Measurements from ENCODE around the gene GPC5. TPM values are rescaled to one million over a fixed set of nuclear protein-coding genes. Genes with fewer than 3 reads are reported as not detected.

GPC5 gene
- total and polyA plus RNA-seq, 4 donors, result 0.51 to 22.4 (median 2.0) TPM

- no peaks in the 10 kb centered on the region for H3K36me3 ChIP-seq (ENCODE audit: control insufficient read depth in 4 of 4, insufficient read depth in 3 of 4, low read depth in 1 of 4, low read length in 3 of 4)
- H3K27me3 ChIP-seq (ENCODE audit: control insufficient read depth in 4 of 4, insufficient read depth in 4 of 4, low read length in 3 of 4), result no peaks in the 10 kb centered on the region
- H3K9me3 ChIP-seq (ENCODE audit: control insufficient read depth in 4 of 4, low read length in 3 of 4), result no peaks in the 10 kb centered on the region
- H3K27ac ChIP-seq (ENCODE audit: low read depth in 1 of 2, low read length in 2 of 2), result no peak overlapping the region
- DNase-seq (ENCODE audit: low spot score), result no peak
- H3K4me1 ChIP-seq (ENCODE audit: control insufficient read depth in 4 of 4, insufficient read depth in 4 of 4, low read length in 3 of 4), result no peaks in the 10 kb centered on the region
- TF ChIP-seq RAD21 (IDR thresholded peaks at IDR 0.05) (no peak), NR2F2 (IDR thresholded peaks at IDR 0.05) (no peak), REST (IDR thresholded peaks at IDR 0.05) (no peak), GABPA (IDR thresholded peaks at IDR 0.05 in 1 of 2, conservative IDR thresholded peaks at IDR 0.05 in 1 of 2) (no peak), FOXA1 (IDR thresholded peaks at IDR 0.05) (no peak)
- H3K4me3 ChIP-seq (ENCODE audit: low read depth in 1 of 3, low read length in 3 of 3), result no peak overlapping the region
- H3K9ac ChIP-seq (ENCODE audit: low read depth in 1 of 2, low read length in 2 of 2), result no peak overlapping the region
- WGBS, result 86% methylated on average over 4 of the region's 4 CpGs
Observed at GRCh38 chr13:92459306-92459705, 1060.9 kb downstream of the GPC5 start.

- H3K36me3 ChIP-seq (ENCODE audit: control insufficient read depth in 4 of 4, insufficient read depth in 3 of 4, low read depth in 1 of 4, low read length in 3 of 4), result no peaks in the 10 kb centered on the region
- H3K4me3 ChIP-seq (ENCODE audit: low read depth in 1 of 3, low read length in 3 of 3), result no peak overlapping the region
- H3K9me3 ChIP-seq (ENCODE audit: control insufficient read depth in 4 of 4, low read length in 3 of 4), result no peaks in the 10 kb centered on the region
- no peaks in the 10 kb centered on the region for H3K4me1 ChIP-seq (ENCODE audit: control insufficient read depth in 4 of 4, insufficient read depth in 4 of 4, low read length in 3 of 4)
- DNase-seq (ENCODE audit: low spot score), result no peak
- no peak overlapping the region for H3K27ac ChIP-seq (ENCODE audit: low read depth in 1 of 2, low read length in 2 of 2)
- no peaks in the 10 kb centered on the region for H3K27me3 ChIP-seq (ENCODE audit: control insufficient read depth in 4 of 4, insufficient read depth in 4 of 4, low read length in 3 of 4)
- H3K9ac ChIP-seq (ENCODE audit: low read depth in 1 of 2, low read length in 2 of 2), result no peak overlapping the region
- TF ChIP-seq HNF4G (IDR thresholded peaks at IDR 0.05), result no peak
- no peak for TF ChIP-seq HNF4A (conservative IDR thresholded peaks at IDR 0.05)
- TF ChIP-seq ZBTB33 (IDR thresholded peaks at IDR 0.05), result no peak
- no peak for TF ChIP-seq JUND (IDR thresholded peaks at IDR 0.05)
- TF ChIP-seq FOXA1 (IDR thresholded peaks at IDR 0.05), result no peak
- no peak for TF ChIP-seq ATF3 (IDR thresholded peaks at IDR 0.05)
- TF ChIP-seq SP1 (IDR thresholded peaks at IDR 0.05), result no peak
- TF ChIP-seq NR2F2 (IDR thresholded peaks at IDR 0.05), result no peak
- no peak for TF ChIP-seq RAD21 (IDR thresholded peaks at IDR 0.05)
- TF ChIP-seq FOXA2 (IDR thresholded peaks at IDR 0.05), result no peak
- TF ChIP-seq GABPA (IDR thresholded peaks at IDR 0.05 in 1 of 2, conservative IDR thresholded peaks at IDR 0.05 in 1 of 2), result no peak
- no peak for TF ChIP-seq YY1 (IDR thresholded peaks at IDR 0.05)
- TF ChIP-seq TAF1 (conservative IDR thresholded peaks at IDR 0.05), result no peak
- no peak for TF ChIP-seq EGR1 (IDR thresholded peaks at IDR 0.05; ENCODE audit: low read depth in 2 of 2)
- no peak for TF ChIP-seq CTCF (IDR thresholded peaks at IDR 0.05; ENCODE audit: low read depth, low read length, missing input control)
Observed at GRCh38 chr13:92460479-92460878, 1062.1 kb downstream of the GPC5 start.
